ENCODE measurements around the gene RNASEH2C.
"Not testable (repeated sequence)": the region's sequence is repeated elsewhere in the genome, so short reads cannot be mapped to it uniquely, and the experiment has no call there.

Gene RNASEH2C

GRCh38 chr11:65716774-65717405 lies 3.7 kb downstream of the RNASEH2C start:
- DNase-seq, result no peak

GRCh38 chr11:65716302-65716701 lies 4.3 kb downstream of the RNASEH2C start:
- DNase-seq, result no peak

DNA sequence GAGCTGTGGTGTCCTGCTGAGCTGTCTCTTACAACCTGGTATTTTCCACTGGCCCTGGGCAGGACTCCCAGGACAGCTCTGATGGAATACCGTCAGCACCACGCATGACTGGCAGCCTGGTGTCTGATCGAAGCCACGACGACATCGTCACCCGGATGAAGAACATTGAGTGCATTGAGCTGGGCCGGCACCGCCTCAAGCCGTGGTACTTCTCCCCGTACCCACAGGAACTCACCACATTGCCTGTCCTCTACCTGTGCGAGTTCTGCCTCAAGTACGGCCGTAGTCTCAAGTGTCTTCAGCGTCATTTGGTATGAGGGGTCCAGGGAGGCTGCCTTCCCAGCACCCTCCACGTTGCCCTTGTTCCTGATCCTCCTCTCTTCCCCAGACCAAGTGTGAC lies 6.2 kb downstream of the RNASEH2C start:
- DNase-seq, result no peak

DNA sequence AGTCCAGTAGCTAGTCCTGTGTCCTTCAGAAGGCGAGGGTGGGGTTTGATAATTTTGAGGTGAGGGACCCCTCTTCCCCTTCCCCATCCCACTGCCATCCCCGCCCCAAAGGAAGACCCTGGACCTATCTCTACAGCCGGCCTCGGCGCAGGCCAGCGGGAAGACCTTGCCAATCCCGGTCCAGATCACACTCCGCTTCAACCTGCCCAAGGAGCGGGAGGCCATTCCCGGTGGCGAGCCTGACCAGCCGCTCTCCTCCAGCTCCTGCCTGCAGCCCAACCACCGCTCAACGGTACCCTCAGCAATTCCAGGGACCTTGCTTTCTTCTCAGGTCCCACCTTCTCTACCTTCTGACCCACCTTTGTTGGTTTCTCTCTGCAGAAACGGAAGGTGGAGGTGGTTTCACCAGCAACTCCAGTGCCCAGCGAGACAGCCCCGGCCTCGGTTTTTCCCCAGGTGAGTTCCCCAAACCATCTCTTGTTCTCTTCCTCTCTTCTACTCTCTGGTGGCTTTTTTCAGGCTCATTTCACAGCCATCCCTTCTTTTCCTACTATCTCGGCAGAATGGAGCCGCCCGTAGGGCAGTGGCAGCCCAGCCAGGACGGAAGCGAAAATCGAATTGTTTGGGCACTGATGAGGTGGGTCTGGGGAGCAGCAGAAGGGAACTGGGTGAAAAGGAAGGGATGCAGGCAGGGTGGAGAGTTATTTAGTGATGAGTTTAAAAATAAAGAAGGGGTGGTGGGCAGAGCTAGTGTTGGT lies 7.2 kb downstream of the RNASEH2C start:
- DNase-seq, result no peak

DNA sequence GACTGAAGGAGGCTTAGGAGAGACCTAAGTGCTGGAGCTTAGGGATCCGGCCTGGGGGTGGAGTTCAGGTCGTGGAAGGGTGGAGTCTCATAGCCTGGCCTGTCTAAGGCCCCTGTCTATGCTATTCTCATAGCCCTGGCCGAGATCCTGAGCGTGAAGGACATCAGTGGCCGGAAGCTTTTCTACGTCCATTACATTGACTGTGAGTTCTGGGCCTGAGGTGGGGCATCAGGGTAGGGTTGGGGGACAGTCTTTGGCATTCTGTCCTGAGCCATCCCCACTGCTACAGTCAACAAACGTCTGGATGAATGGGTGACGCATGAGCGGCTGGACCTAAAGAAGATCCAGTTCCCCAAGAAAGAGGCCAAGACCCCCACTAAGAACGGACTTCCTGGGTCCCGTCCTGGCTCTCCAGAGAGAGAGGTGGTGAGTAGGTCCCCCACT lies 7.9 kb downstream of the RNASEH2C start:
- no peak for DNase-seq

DNA sequence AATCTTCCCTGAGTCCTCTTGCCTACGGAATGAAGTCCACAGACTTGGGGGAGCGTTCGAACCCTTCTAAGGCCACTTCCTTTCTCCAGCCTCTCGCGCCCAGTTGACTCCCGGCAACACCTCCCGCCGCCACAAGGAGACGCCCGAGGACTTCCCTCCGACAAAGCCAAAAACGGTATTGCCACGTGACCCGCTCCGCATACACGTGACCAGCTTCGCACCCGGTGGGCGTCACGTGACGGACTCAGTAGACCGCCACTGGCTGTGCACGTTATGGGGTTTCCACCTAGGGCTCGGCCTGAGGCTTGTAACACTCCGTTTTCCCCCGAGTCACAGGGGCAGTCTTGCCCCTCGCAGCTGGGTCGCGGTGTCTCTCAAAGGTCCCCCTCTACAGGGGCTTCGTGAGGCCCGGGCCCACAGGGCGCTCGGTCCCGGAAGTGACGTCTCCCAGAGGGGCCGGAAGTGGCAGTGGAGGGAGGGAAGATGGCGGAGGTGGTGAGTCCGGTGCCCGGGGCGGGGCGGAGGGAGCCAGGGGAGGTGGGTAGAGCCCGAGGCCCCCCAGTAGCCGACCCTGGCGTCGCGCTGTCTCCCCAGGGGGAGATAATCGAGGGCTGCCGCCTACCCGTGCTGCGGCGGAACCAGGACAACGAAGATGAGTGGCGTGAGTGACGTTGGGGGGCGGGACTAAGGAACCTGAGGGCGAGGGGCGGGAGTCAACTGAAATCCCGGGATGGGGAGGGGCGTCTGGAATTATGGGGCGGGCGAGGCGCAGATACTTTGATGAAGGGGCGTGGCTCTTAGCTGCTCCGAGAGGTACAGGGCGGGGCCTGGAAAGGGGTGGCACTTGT lies 8.6 kb downstream of the RNASEH2C start, which contains the start of gene KAT5:
Gene KAT5 (plus strand): TSS at position 468 of the 848 bp plus-strand sequence. CDS start 16 bp downstream, at position 484.
- DNase-seq, result peak; percentile 99

- DNase-seq, result no peak
Measured at GRCh38 chr11:65710421-65710820, 10.2 kb downstream of the RNASEH2C start.

- DNase-seq, result no peak
Measured at GRCh38 chr11:65709661-65710060, 10.9 kb downstream of the RNASEH2C start.

- no peak for DNase-seq
Measured at GRCh38 chr11:65708451-65708850, 12.1 kb downstream of the RNASEH2C start.

GRCh38 chr11:65707002-65707401 lies 13.6 kb downstream of the RNASEH2C start:
- DNase-seq, result not testable (repeated sequence)

- DNase-seq, result peak; percentile 73
Measured at GRCh38 chr11:65706303-65706763, 14.3 kb downstream of the RNASEH2C start.

DNA sequence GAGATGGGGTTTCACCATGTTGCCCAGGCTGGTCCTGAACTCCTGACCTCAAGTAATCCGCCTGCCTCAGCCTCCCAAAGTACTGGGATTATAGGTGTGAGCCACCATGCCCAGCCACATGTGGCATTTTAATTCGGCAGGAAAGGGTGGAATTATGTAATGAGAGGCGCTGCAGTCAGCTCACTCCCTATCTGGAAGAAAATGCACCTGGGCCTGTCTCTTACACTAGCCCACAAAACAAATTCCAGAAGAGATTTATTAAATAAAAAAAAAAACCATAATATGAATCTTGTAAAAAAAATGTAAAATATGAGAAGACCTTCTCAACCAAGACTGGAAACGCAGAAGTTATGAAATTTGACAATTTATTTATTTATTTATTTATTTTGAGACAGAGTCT lies 16.8 kb downstream of the RNASEH2C start:
- no peak for DNase-seq

DNA sequence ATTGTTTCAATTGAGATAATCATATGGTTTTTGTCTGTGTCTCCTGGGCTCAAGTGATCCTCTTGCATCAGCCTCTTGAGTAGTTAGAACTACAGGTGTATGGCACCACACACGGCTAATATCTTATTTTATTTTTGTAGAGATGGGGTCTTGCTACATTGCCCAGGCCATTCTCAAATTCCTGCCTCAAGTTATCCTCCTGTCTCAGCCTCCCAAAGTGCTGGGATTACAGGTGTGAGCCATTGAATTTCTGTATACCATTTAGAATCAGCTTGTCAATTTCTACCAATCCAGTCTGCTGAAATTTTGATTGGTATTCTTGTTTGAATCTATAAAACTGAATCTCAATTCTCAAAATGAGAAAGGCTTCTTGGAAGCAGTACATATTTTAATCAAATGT lies 18.9 kb downstream of the RNASEH2C start:
- DNase-seq, result no peak

- DNase-seq, result no peak
Measured at GRCh38 chr11:65700399-65700798, 20.2 kb downstream of the RNASEH2C start.

GRCh38 chr11:65699306-65699705 lies 21.3 kb downstream of the RNASEH2C start:
- DNase-seq, result no peak

DNA sequence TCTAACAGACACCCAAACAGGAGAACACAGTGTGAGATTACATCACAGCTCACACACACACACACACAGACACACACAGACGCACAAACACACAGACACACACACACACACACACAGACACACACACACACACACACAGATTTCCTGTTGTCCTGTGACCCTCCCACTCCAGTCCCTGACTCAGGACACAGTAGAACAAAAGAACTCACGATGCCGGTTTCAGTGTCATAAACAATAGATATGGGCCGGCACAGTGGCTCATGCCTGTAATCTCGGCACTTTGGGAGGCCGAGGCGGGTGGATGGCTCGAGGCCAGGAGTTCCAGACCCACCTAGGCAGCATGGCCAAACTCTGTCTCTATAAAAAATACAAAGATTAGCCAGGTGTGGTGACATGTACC lies 22.4 kb downstream of the RNASEH2C start:
- no peak for DNase-seq

GRCh38 chr11:65696802-65697552 lies 23.6 kb downstream of the RNASEH2C start:
- no peak for DNase-seq

DNA sequence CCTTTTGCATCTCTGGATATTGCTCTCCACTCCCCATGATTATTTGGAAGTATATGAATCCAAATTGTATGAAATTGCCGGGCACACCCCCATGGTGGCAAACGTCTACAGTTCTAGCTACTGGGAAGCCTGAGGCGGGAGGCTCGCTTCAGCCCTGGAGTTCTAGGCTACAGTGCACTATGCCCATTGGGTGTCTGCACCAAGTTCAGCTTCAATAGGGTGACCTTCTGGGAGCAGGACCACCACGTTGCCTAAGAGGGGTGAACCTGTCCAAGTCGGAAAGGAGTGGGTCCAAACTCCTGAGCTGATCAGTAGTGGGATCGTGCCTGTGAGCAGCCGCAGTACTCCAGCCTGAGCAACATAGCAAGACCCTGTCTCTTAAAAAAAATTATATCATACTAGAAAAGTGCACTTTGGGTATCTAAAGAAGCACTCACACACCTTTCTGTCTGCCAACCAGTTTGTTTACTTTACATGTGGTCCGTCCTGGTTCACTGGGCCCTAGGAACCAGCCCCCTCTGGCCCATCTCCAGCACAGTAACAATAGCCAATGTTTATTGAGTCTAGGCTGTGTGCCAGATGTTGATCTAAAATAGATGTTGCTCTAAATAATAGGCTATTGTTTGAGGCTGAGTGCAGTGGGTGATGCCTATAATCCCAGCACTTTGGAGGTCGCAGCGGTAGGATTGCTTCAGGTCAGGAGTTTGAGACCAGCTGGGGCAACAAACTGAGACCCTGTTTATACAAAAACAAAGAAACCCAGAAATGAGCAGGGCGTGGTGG lies 24.9 kb downstream of the RNASEH2C start:
- DNase-seq, result no peak

DNA sequence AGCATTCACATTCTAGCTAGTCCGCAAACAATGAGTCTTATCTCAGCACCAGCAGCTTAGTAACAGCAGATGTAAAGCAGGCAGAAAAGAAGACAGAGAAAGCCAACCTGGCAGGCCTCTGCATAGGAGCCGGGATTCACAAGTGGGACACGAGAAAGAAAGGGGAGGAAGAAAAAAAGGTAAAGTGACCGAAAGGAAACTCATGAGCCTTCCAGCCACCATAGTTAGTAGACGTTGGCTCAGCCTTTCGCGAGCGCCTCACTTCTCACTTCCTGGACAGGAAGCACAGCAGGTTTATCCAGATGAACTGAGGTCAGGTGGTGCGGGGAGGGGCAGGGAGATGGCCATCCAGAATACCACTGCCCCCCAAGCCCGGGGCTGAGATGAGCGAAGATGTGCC lies 28.2 kb downstream of the RNASEH2C start:
- DNase-seq, result no peak

GRCh38 chr11:65691847-65692246 lies 28.8 kb downstream of the RNASEH2C start:
- DNase-seq, result not testable (repeated sequence)

- DNase-seq, result no peak
Measured at GRCh38 chr11:65685981-65686380, 34.6 kb downstream of the RNASEH2C start.

DNA sequence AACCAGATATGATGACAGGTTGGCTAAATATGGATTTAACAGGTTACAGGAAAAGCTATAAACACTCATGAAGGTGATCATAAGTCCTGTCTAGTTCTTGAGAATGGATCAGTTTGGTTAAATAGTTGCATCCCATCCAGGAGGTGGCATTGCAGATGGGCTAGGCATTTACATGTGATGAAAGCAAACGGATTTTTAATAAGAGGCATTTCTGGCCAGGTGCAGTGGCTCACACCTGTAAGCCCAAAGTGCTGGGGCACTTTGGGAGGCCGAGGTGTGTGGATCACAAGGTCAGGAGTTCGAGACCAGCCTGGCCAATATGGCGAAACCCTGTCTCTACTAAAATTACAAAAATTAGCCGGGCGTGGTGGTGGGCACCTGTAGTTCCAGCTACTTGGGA lies 37.1 kb downstream of the RNASEH2C start:
- not testable (repeated sequence) for DNase-seq

All from activated CD4-positive, CD25-positive, alpha-beta regulatory T cell treated with anti-CD3 and anti-CD28 coated beads, Interleukin-2, amount 50 U/mL, for 72 hours (primary cell).